Ectodermal cell (in vitro differentiated cells): Measurements from ENCODE around the gene HIC1.

Experiments
- H3K27ac ChIP-seq: 2 replicates; pipeline ENCODE4 v1.7.0; 2013; ENCODE audit warnings: mild to moderate bottlenecking, low read depth, low read length; ENCODE audit not compliant: insufficient read depth, poor library complexity, severe bottlenecking
- H3K27me3 ChIP-seq: 2 replicates; pipeline ENCODE4 v1.7.0; 2013; ENCODE audit warnings: mild to moderate bottlenecking, low read length; ENCODE audit not compliant: insufficient read depth, control insufficient read depth, poor library complexity, severe bottlenecking
- H3K36me3 ChIP-seq: one replicate; pipeline ENCODE4 v1.7.0; 2013; ENCODE audit warnings: low read length; ENCODE audit not compliant: control insufficient read depth, insufficient read depth
- H3K4me1 ChIP-seq: one replicate; pipeline ENCODE4 v1.7.0; 2013; ENCODE audit warnings: low read length; ENCODE audit not compliant: control insufficient read depth, insufficient read depth
- H3K4me3 ChIP-seq: 2 replicates; pipeline ENCODE4 v1.7.0; 2013; ENCODE audit warnings: low read depth, low read length, control low read depth; ENCODE audit not compliant: insufficient read depth
- H3K9me3 ChIP-seq: 2 replicates; pipeline ENCODE4 v1.7.0; 2013; ENCODE audit warnings: mild to moderate bottlenecking, low read length, moderate library complexity; ENCODE audit not compliant: control insufficient read depth
- WGBS, 2 experiments: methylation state at CpG; one replicate each; pipeline ENCODE4 v1.1.7; 2013; ENCODE audit warnings: missing lambda C conversion rate in 2 of 2; 5-methylcytosine and 5-hydroxymethylcytosine counted together

The HIC1 gene

DNA sequence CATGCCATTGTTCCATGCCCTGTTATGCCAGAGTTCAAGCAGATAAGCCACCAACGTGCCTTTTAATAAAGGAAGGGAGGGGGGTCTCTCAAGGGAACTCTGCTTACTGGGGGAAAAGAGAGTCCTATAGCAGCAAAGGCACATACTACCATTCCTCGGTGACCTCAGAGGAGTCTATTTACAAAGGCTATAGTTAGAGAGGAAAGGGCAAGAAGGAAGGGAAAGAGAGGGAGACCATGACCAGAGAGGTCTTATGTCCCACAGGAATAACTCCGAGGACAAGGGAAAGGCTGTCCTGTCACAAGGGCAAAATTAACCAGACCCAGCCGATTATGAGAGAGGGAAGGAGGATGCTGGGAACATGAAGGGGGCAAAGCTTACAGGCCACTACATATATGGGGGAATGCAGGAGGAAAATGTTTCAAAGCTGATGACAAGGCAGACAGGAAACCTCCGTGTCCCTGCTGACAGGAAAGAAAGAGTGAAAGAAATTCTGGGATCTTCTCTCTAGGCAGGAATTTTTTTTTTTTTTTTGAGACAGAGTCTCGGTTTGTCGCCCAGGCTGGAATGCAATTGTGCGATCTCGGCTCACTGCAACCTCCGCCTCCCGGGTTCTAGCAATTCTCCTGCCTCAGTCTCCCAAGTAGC is 51.5 kb downstream of the HIC1 start:
- no peaks in the 10 kb centered on the region for H3K9me3 ChIP-seq
- no peak overlapping the region for H3K4me3 ChIP-seq
- H3K27me3 ChIP-seq, result no peaks in the 10 kb centered on the region
- WGBS, 2 experiments, result 86 to 87% methylated on average over 11 of the region's 11 CpGs
- H3K27ac ChIP-seq, result no peak overlapping the region
- no peaks in the 10 kb centered on the region for H3K36me3 ChIP-seq
- H3K4me1 ChIP-seq, result no peaks in the 10 kb centered on the region

GRCh38 chr17:2107050-2107449 is 52.1 kb downstream of the HIC1 start:
- Histone ChIP-seq H3K4me1 (no peaks in the 10 kb centered on the region), H3K36me3 (no peaks in the 10 kb centered on the region), H3K27me3 (no peaks in the 10 kb centered on the region), H3K4me3 (no peak overlapping the region), H3K27ac (no peak overlapping the region), H3K9me3 (no peaks in the 10 kb centered on the region)
- 85 to 96% methylated on average over 2 of the region's 2 CpGs for WGBS, 2 experiments

- WGBS, 2 experiments, result 92 to 96% methylated on average over 3 of the region's 3 CpGs
- H3K9me3 ChIP-seq, result no peaks in the 10 kb centered on the region
Measured at GRCh38 chr17:2107506-2107905, 52.6 kb downstream of the HIC1 start.

DNA sequence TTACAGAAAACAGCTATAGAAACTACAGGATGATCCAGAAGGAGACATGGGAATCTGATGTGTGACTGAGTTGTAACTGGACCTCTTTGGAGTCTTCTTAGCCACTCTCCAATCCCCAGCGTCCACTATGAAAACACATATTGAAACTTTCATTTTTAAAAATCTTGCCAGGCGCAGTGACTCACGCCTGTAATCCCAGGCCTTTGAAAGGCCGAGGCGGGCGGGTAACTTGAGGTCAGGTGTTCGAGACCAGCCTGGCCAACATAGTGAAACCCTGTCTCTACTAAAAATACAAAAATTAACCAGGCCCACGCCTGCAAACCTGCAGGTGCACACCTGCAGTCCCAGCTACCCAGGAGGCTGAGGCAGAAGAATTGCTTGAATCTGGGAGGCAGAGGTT is 53.3 kb downstream of the HIC1 start:
- Histone ChIP-seq H3K9me3 (no peaks in the 10 kb centered on the region), H3K27me3 (no peaks in the 10 kb centered on the region), H3K4me1 (no peaks in the 10 kb centered on the region), H3K4me3 (no peak overlapping the region), H3K27ac (no peak overlapping the region), H3K36me3 (no peaks in the 10 kb centered on the region)
- 93 to 94% methylated on average over 8 of the region's 8 CpGs for WGBS, 2 experiments

More at GRCh38 chr17:2107506-2107905, 52.6 kb downstream of the HIC1 start:
- no peaks in the 10 kb centered on the region for H3K36me3 ChIP-seq
- H3K27me3 ChIP-seq, result no peaks in the 10 kb centered on the region
- H3K4me3 ChIP-seq, result no peak overlapping the region
- no peaks in the 10 kb centered on the region for H3K4me1 ChIP-seq
- no peak overlapping the region for H3K27ac ChIP-seq

DNA sequence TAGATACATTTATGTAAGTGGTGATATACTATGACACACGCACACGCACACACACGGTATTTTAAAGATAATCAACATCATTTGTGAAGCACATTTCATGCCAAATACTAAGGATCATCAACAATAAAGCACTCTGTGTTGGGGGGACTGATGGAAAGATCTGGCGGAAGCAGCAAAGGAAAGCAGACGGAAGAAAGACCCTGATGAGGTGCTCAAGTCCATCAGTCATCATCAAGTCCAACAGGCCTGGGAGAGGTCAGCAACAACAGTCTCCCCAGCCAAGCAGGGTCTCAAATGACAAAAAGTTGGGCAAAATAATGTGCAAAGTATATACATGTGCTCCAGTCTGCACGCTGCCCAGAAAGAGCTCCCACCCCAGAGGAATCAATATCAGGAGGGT is 55.5 kb downstream of the HIC1 start:
- Histone ChIP-seq H3K4me3 (no peak overlapping the region), H3K27ac (no peak overlapping the region), H3K36me3 (no peaks in the 10 kb centered on the region), H3K9me3 (no peaks in the 10 kb centered on the region), H3K27me3 (no peaks in the 10 kb centered on the region), H3K4me1 (no peaks in the 10 kb centered on the region)
- WGBS, 2 experiments, result 97 to 98% methylated on average over 5 to 6 of the region's 6 CpGs

- no peaks in the 10 kb centered on the region for H3K27me3 ChIP-seq
- no peaks in the 10 kb centered on the region for H3K36me3 ChIP-seq
- no peak overlapping the region for H3K27ac ChIP-seq
- no peaks in the 10 kb centered on the region for H3K9me3 ChIP-seq
- H3K4me3 ChIP-seq, result no peak overlapping the region
- no peaks in the 10 kb centered on the region for H3K4me1 ChIP-seq
- 93 to 94% methylated on average over 5 of the region's 5 CpGs for WGBS, 2 experiments
Measured at GRCh38 chr17:2111691-2112090, 56.8 kb downstream of the HIC1 start.
